Endothelial cell (in vitro differentiated cells): Measurements from ENCODE around the gene MACC1. TPM values are rescaled to one million over a fixed set of nuclear protein-coding genes. Genes with fewer than 3 reads are reported as not detected.

Experiments
- DNase-seq: peaks from one replicate; pipeline ENCODE4 v3.0.0; 2021; ENCODE audit warnings: low spot score
- H3K27ac Mint-ChIP-seq: one replicate; pipeline ENCODE4 v1.8.0; 2021; ENCODE audit warnings: mixed read lengths, inconsistent platforms; ENCODE audit not compliant: unreplicated experiment
- H3K27me3 Mint-ChIP-seq: one replicate; pipeline ENCODE4 v1.8.0; 2021; ENCODE audit warnings: mild to moderate bottlenecking, moderate library complexity, mixed read lengths, inconsistent platforms; ENCODE audit not compliant: unreplicated experiment
- H3K36me3 Mint-ChIP-seq: one replicate; pipeline ENCODE4 v1.8.0; 2021; ENCODE audit warnings: mild to moderate bottlenecking, low read depth, mixed read lengths, inconsistent platforms; ENCODE audit not compliant: unreplicated experiment
- H3K4me1 Mint-ChIP-seq: one replicate; pipeline ENCODE4 v1.8.0; 2021; ENCODE audit warnings: mild to moderate bottlenecking, mixed read lengths, inconsistent platforms; ENCODE audit not compliant: unreplicated experiment
- H3K4me3 Mint-ChIP-seq: one replicate; pipeline ENCODE4 v1.8.0; 2021; ENCODE audit warnings: mild to moderate bottlenecking, mixed read lengths, inconsistent platforms; ENCODE audit not compliant: unreplicated experiment
- H3K9me3 Mint-ChIP-seq: one replicate; pipeline ENCODE4 v1.8.0; 2021; ENCODE audit warnings: mixed read lengths, inconsistent platforms; ENCODE audit not compliant: unreplicated experiment
- total RNA-seq: library from RNA; stranded (reverse); fragmentation: NEBNext Ultra II Directional; extraction: Animal tissue kit (Norgen Biotek cat#: 25700); gene quantifications from one replicate; pipeline ENCODE4 v1.2.1, GENCODE V29; 2021; ENCODE audit not compliant: unreplicated experiment
- TF ChIP-seq, protein P1 (sequence below): fragments of 200-600 bp; sonication (generic); IDR thresholded peaks from one replicate; pipeline ENCODE4 v1.5.0; 2021; ENCODE audit warnings: antibody characterized with exemption; ENCODE audit not compliant: unreplicated experiment

The MACC1 gene
- total RNA-seq, 1 donor from 2014 or later = 0.69 TPM

DNA sequence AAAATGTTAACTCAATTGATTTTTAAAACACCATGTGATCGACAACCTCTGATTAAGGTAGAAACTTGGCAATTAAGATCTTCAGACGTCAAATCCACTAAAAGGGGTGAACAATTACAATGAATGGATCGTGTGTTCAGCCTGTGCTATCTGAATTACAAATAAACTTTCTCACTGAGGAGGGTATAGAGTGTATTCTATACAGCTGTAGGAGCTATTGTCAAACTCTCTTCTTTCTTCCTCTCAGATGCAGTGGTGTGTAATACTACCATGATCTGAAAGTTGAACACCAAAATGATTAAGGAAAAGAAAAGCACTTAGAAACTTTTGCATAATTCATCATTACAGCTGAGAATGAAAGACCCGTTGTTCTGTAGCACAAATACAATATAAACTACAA lies 32.2 kb upstream of the MACC1 start:
- Mint-ChIP-seq H3K27ac (no peak overlapping the region), H3K36me3 (no peaks in the 10 kb centered on the region), H3K27me3 (no peaks in the 10 kb centered on the region), H3K4me3 (no peak overlapping the region), H3K9me3 (no peaks in the 10 kb centered on the region), H3K4me1 (no peaks in the 10 kb centered on the region)
- DNase-seq = no peak
- TF ChIP-seq, protein P1, sequence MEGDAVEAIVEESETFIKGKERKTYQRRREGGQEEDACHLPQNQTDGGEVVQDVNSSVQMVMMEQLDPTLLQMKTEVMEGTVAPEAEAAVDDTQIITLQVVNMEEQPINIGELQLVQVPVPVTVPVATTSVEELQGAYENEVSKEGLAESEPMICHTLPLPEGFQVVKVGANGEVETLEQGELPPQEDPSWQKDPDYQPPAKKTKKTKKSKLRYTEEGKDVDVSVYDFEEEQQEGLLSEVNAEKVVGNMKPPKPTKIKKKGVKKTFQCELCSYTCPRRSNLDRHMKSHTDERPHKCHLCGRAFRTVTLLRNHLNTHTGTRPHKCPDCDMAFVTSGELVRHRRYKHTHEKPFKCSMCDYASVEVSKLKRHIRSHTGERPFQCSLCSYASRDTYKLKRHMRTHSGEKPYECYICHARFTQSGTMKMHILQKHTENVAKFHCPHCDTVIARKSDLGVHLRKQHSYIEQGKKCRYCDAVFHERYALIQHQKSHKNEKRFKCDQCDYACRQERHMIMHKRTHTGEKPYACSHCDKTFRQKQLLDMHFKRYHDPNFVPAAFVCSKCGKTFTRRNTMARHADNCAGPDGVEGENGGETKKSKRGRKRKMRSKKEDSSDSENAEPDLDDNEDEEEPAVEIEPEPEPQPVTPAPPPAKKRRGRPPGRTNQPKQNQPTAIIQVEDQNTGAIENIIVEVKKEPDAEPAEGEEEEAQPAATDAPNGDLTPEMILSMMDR = no peak

DNA sequence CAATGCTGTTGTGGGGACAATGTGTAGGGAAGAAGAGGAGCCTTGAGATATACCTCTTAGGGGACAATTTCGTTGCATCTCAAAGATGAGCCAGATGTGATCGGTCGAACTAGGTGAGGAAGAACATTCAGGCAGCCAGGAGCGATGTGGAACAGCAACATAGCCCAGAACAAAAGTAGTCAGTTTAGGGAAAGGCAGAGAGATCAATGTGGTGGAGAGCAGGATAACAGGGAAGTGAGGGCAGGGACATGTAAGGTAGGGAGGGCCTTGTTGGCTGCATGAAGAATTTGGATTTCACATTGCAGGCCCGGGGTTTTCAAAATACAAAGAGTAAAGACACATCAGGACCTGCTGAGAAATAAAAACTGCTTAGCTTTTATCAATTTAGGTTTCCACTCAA lies 29.1 kb upstream of the MACC1 start:
- Mint-ChIP-seq H3K36me3 (no peaks in the 10 kb centered on the region), H3K27ac (no peak overlapping the region)

DNA sequence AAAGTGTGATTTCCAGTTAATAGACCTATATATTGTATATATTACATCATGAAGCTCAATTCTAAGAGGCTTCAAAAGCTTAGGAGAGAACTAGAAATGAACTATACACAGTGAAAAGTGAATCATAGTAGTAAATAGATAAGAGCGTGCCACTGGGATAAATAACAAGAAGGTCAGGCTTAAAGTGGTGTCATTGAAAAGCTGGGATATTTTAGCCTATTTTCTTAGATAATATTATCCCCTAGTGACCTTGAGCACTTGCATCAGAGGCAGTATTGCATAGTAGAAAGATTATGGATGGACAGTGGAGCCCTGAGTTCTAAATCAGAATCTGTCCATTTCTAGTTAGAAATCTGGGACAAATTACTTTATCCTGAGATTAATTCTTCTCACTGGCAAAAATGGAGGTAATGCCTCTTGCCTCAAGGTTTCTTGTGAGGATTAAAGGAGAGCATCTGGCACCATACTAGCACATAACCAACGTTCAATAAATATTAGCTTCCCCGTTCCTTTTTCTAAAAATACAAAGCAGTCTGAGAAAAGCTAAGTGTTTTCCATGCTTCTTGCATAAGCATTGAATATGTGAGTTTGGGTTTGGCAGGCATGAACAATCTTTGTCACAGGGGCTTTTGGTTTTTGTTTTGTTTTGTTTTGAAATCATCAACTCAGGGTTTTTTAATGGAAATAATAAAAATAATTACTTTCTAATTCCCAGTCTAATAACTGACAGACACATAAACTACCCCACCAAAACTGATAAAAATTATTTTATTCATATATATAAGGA lies 27.3 kb upstream of the MACC1 start:
- Mint-ChIP-seq H3K27ac (no peak overlapping the region), H3K4me1 (peaks cover 11% of the 10 kb centered on the region), H3K27me3 (no peaks in the 10 kb centered on the region), H3K4me3 (no peak overlapping the region), H3K36me3 (no peaks in the 10 kb centered on the region), H3K9me3 (no peaks in the 10 kb centered on the region)
- TF ChIP-seq, protein P1 = no peak
- DNase-seq = no peak

More for the DNA sequence above, 29.1 kb upstream of the MACC1 start:
- Mint-ChIP-seq H3K9me3 (no peaks in the 10 kb centered on the region), H3K4me1 (peaks cover 5% of the 10 kb centered on the region), H3K4me3 (no peak overlapping the region), H3K27me3 (no peaks in the 10 kb centered on the region)
- no peak for DNase-seq
- TF ChIP-seq, protein P1 = no peak

DNA sequence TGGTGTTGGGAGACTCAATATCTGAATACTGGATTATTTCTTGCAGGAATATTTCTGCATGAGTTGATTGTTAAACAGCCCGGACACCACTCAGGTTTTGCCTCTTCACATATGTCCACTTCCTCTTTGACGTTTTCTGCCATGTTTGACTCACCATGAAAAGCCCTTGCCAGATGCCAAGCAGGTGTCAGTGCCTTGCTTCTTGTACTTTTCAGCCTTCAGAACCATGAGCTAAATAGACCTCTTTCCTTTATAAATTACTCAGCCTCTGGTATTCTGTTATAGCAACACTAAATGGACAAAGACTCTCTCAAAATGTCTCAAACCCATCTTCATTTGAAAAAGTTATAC lies 24.7 kb upstream of the MACC1 start:
- Mint-ChIP-seq H3K4me3 (no peak overlapping the region), H3K36me3 (no peaks in the 10 kb centered on the region), H3K27me3 (no peaks in the 10 kb centered on the region), H3K27ac (no peak overlapping the region), H3K4me1 (peaks cover 11% of the 10 kb centered on the region), H3K9me3 (no peaks in the 10 kb centered on the region)
- no peak for DNase-seq
- TF ChIP-seq, protein P1 = no peak

DNA sequence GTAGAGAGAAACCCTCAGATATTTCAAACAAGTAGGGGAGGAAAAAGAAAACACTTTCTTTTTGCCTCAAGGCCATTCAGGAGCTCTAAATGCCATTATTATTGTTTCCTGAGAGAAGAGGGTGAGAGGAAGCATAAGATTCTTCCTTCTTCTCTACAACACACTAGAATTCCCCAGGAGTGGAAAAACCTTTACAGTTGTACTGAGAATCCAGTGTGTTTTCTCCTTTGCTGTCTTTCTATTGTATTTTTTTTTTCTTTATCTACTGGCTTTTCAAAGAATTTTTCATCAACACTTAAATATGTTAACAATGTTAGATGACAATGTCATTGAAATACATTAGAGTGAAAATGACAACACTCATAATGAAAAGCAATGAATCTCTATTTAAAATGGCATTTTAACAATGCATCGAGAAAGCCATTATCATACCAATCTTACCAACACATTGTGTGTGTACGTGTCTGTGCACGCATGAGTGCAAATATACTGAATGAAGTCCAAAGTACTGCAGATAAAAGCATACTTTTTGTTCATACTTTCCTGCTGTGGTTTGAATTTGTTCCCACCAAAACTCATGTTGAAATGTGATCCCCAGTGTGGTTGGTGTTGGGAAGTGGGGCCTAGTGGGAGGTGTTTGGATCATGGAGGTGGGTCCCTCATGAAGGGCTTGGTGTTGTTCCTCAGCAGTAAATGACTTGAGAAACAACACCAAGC lies 24.2 kb upstream of the MACC1 start:
- Mint-ChIP-seq H3K4me1 (peaks cover 11% of the 10 kb centered on the region), H3K4me3 (no peak overlapping the region), H3K27me3 (no peaks in the 10 kb centered on the region), H3K27ac (no peak overlapping the region), H3K36me3 (no peaks in the 10 kb centered on the region), H3K9me3 (no peaks in the 10 kb centered on the region)
- DNase-seq = no peak
- TF ChIP-seq, protein P1 = no peak
